CD4-positive, alpha-beta T cell treated with Interleukin-21 for 1 hour (primary cell): ENCODE data around the gene CMC1.
"Not testable (repeated sequence)": the region's sequence is repeated elsewhere in the genome, so short reads cannot be mapped to it uniquely, and the experiment has no call there.

ENCODE experiments used
- DNase-seq: peaks from one replicate; pipeline ENCODE4 v3.0.0-alpha.2; 2020

Gene CMC1

DNA sequence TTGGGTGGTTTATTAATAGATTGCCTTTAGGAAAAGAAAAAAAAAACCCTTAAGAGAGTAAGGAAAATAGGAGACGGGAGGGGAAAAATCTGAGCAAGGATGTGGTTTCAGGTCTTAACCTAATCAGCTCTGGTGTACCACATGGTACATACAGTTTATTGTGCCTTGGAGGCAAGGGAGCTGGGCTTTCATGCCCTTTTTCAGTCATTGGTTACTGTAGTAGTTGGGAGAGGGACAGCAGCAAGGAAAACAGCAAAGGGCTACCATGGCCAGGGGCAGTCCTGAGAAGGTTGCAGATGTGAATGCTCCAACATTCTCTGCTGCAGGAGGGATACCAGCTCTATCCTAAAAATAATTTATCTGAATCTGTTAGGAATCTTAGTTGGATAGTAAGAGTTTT is 5.9 kb downstream of the CMC1 start:
- no peak for DNase-seq

DNA sequence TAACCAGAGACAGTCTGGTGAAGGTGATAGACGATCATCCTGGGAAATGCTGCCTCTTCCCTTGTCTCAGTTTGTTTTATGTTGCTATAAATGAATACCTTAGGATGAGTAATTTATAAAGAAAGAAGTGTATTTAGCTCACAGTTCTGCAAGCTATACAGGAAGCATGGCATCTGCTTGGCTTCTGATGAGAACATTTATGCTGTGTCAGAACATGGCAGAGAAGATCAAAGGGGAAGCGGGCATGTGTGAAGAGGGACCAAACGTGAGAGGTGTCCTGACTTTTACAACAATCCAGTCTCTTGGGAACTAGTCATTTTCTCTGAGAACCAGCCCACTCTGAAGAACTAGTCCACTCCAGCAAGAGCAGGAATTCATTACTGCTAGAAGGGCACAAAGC is 9.6 kb downstream of the CMC1 start:
- no peak for DNase-seq

DNA sequence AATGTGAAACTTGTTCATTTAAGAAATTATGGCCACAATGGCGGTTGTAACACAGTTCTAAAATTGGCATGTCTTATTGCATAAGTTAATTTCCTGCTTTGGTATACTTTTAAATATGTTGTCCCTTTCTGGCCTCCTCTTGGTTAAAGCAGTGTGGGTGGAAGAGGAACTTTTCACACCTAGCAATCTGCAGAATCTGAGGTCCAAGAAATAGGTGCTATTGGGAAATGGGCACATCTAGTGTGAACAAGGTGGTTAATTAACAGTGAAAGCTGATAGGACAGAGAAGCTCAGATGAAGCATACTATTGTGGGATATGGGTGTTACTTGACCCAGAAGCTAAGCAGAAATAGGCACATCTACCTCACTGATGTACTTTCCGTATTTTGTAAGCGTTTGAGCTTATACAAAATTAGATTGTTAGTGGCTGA is 10.6 kb downstream of the CMC1 start:
- peak; percentile 65 for DNase-seq

DNA sequence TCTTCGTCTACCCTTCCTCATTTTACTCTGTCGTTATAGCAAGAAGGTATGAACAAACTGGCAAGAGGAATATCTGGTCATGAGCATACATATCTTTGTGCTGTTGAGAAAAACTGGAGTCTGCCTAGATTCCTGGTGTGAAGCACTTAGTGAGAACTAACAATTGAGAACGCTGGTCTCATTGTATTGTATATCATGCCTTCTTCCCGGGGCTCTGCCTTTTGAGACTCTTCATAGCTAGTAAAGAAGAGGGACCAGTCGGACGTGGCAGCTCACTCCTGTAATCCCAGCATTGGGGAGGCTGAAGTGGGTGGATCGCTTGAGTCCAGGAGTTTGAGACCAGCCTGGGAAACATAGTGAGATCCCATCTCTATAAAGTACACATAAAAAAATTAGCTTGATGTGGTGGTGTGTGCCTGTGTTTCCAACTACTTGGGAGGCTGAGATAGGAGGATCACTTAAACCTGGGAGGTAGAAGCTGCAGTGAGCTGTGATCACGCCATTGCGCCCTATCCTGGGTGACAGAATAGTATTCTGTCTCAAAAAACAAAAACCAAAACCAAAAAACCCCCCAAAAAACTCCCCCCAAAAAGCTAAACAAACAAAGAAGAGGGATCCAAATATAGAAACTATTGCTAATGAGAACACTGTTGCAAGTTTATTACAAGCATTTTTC is 11.8 kb downstream of the CMC1 start:
- no peak for DNase-seq

DNA sequence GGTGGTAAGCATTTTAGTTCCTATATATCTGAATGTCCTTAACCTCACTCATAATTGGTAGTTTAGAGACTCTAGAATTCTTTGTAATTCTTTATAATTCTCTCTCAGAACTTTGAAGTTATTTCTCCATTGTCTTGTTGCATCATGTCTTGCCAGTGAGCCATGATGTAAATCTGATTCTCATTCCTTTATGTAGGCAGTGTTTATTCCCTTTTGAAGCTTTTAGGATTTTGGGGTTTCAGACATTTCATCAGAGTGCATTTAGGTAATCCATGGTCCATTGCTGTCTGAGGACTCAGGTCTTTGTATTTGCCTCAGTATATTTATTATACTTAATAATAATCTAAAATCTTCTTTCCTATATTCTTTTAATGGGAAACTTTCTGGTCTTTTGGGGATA is 20.6 kb downstream of the CMC1 start:
- DNase-seq, result no peak

DNA sequence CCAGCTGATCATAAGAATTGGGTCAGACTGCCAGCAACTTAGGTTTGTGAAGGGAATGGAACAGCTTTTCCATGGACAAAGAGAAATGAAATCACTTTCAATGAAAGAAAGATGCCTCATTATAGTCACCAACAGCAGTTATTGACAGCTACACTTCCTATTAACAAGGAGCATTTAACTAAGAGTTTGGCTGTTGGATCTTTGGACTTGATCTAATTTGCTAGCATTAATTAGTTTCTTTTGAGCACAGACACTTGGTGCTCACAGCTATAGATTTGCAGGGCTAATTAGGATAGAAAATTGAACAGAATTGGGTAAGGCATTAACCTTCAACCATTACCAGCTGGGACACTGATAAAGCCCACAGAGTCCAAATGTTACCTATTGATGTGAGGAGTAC is 24.2 kb downstream of the CMC1 start:
- no peak for DNase-seq

DNA sequence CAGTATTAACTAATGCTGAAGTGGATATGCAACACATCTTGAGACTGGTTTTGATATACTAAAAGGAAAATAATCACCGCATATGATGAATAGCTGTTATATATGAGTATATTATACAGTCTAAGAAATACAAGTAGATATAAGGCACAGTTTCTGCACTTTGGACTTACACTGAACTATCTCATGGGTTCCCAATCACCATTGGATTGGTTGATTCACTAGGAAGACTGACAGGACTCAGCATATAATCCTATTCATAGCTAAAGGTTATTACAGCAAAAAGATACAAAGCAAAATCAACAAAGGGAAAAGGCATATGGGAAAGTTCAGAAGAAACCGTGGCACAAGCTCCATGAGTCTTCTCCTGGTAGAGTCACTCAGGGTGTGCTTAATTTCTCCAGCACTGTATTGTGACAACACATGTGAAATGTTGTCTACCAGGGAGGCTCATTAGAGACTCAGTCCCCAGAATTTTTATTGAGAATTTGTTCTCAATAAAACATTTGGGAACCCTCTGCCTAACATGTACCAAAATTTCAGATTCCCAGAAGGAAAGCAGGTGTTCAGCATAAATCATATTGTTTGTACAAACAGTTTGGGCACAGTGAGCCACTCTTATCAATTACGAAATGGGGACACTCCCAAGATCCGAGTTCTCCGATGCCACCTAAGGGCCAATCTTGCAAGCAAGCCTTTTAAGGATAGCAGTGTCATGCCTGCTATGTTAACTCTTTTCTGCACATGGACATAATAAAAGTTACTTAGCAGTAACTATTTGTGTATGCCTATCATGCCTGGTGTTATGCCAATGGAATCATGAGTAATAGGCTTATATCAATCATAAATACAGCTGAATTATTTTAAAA is 26.8 kb downstream of the CMC1 start:
- no peak for DNase-seq

DNA sequence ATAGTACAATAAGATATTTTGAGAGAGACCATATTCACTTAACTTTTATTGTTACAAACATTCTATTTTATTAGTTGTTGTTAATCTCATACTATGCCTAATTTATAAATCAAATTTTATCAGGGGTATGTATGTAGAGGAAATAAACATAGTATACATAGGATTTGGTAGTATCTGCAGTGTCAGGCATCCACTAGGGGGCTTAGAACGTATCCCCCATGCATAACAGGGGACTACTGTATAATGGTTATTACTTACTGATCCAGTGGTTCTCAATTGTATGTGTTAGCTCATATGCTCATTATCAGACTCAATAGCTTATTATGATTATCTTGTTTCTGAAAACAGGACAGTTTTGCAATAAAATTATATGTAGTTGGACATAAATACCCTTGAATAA is 27.6 kb downstream of the CMC1 start:
- no peak for DNase-seq

DNA sequence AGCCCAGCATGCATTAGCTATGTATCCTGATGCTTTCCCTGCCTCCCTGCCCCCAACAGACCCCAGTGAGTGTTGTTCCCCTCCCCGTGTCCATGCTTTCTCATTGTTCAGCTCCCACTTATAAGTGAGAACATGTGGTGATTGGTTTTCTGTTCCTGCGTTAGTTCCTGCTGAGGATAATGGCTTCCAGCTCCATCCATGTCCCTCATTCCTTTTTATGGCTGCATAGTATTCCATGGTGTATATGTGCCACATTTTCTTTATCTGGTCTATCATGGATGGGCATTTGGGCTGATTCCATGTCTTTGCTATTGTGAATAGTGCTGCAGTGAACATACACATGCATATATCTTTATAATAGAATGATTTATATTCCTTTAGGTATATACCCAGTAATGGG is 28.5 kb downstream of the CMC1 start:
- DNase-seq, result not testable (repeated sequence)

DNA sequence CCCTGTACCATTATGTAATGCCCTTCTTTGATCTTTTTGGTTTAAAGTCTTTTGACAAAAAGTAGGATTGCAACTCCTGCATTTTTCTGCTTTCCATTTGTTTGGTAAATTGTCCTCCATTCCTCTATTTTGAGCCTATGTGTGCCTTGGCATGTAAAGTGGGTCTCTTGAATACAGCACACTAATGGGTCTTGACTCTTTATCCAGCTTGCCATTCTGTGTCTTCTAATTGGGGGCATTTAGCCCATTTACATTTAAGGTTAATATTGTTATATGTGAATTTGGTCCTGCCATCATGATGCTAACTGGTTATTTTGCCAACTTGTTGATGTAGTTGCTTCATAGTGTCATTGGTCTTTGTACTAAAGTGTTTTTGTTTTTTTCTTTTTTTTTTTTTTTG is 32.4 kb downstream of the CMC1 start:
- DNase-seq, result no peak

DNA sequence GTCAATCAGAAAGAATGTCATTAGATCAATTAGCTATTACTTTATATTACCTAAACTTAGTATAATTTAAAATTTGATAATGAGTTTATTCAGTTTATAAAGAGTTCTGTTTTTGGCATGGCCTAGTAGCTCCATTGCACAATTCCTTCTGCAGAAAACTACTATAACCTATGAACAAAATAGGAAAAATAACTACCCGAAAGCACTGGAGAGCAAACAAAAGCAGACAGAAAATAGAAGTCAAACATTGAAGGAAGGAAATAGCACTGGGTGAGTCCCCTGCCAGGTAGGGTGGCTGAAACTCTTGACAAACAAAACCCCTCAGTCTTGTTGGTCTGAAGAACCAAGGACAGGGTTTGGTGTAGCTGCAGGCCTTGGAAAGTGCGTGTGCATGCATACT is 37.5 kb downstream of the CMC1 start:
- no peak for DNase-seq

DNA sequence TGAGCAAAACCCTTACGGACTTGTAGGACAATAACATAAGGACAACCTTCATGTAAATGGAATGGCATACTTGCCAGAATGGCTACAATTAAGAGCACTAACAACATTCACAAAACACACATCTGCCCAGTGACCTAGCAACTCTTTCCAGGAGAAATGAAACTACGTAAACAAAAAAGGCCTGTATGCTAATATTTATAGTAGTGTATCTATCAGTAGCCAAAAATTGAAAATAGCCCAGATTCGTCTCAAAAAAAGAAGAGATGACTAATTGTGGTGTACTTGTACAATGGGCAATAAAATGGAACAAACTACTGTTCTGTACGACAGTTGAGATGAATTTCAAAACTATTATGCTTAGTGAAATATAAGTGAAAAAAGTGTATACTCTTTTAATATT is 38.4 kb downstream of the CMC1 start:
- DNase-seq, result no peak

DNA sequence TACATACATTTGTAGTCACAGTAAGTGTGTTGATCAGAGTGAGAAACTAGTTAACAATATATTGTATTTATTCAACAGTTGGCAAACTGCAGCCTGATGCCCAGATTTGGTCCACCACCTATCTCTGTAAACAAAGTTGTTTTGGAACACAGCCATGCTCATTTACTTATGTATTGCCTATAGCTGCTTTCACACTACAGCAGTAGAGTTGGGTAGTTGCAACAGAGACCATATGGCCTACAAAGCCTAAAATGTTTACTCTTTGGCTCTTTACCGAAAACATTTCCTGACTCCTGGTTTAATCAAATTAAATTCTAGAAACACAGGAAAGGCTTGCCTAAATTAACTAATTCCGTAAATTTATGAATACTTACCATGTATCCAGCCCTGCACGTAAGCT is 39.4 kb downstream of the CMC1 start:
- no peak for DNase-seq

DNA sequence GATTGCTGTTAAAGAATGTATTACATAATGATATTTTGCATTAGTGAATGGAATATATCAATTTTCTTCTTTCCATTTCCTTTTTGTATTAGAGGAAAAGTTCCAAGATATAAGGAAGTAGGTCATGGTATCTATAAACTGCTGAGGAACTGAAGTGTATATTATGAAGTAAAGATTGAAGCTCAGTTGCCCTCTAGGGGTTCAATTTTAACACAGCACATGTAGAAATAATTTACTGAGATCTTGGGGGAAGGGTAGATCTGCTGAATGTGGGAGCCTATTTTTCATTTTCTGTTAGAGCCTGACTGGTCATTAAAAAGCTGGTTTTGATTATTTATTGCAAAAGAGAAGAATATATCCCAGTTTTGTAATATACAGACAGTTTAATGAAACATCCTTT is 45.2 kb downstream of the CMC1 start:
- peak; percentile 49 for DNase-seq

DNA sequence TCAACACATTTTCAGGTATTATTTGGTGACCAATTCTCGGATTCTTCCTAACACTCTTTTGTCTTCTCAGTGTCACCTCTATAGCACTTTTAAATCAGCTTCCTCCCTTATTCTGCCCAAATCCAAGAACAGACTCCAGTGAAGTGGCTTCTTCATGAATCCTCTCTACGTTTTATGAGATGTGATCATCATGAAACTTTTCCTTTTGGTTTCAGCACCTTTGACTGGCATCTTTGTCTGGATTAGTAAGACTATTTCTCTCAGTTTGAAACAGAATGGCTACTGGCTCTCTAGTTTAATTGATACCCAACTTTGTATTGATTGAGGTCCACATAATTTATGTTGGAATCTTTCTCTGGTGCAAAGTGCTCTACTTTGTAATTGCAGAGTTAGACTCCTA is 45.6 kb downstream of the CMC1 start:
- peak; percentile 10 for DNase-seq

DNA sequence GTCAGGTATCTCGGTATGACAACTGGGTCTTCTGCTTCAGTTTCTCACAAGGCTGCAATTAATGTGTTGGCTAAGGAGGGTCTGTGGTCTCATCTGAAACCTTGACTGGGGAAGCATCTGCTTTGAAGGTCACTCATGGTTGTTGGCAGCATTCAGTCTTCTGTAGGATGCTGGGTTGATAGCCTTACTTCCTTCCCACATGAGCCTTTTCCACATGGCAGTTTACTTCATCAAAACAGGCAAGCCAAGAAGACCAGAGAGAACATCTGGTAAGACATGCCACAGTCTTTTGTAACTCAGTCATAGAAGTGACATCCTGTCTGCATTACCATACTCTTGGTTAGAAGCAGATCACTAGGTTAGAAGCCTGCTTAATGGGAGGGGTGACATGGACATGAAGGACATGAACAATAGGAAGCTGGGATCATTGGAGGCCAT is 49.5 kb downstream of the CMC1 start:
- DNase-seq, result peak; percentile 4

DNA sequence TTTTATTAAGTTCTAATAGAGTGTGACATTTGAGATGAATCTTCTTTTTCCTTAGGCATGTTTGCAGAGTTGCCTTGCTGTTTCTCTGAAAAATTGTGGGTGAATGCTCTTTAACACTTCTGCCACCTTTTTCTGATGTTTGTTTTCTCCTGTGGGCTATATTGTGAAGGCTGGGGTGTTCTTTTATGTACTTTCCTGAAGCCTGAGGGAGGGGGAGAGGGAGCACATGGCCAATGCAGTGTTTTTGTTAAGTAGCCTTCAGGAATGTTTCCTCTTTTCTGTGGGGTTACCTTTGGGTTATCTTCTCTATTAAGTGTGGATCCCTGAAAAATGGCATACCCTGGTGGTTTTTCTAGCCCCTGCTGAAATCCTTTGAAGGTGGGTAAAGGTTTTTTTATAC is 50.2 kb downstream of the CMC1 start:
- DNase-seq, result no peak

DNA sequence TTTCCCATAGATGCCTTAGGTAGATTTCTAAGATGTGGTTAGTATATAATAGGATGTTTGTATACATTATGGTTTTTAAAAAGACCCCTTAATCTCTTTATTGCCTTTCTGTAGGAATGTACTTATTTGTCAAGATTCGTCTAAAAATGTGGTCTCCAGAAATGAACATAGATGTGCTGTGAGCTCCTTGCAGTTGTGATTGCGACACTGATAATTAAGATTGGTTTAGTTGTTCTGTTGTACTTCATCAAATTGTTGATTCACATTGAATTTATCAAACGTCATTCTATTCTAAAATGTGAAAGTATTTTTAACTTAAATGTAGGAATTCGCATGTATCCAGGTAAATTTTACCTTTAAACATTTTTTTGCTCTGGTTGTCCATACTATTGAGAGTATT is 51.2 kb downstream of the CMC1 start:
- no peak for DNase-seq

DNA sequence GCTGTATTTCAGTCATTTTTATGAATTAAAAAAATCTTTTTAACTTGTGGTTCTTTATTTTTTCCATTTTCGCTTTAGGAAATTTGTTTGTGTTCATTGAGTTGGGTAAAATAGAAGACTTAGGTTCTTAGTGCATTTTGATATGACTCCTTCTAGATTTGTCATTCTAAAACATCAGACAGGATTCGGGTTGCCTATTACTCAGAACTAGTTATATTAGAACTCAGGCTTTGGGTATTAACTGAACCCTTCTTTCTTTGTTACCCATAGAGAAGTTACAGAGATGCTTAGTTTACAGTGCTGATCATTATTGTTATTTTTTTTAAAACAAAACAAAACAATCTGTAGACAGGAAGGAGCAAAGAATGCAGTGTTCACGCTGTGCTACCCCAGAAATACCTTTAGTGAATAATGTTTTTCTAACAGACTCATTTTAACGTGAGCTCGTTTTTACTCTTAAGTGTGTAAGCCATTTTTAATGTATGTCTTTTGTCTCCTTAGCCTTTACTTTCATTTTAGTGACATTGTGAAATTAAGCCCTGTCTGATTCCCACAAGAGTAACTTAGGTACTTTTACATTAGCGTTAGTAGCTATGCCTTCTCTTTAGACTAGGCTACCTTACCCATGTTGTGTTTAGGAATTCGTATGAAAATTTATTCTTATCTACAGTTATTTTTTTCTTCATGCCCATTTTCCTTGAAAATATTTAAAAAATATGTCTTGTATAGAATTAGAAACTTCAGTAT is 53.4 kb downstream of the CMC1 start:
- DNase-seq, result peak; percentile 5

DNA sequence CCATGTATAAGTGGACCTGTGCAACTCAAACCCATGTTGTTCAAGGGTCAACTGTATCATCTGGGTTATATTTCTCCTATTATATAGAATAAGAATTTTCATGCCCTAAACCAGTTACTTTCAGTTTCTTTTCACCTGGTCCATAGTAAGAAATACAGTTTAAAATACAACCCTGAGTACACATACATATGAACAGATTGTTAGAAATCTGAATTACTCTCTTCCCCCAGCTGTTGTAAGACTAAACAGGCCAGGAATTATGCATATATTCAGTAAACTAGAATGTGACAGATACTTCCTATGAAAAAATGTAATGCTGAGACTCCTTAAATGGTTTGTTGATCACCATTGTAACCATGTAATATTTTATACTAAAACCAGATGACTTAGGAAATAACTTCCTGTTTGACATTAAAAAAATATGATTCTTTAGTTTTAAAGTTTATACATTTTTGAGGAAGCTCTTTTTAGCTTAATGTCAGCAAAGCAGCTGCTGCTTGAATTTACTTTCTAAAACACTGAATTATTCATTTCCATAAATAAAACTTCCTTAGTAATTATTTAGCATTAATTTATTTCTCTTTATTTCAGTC is 54.6 kb downstream of the CMC1 start:
- DNase-seq, result peak; percentile 8

DNA sequence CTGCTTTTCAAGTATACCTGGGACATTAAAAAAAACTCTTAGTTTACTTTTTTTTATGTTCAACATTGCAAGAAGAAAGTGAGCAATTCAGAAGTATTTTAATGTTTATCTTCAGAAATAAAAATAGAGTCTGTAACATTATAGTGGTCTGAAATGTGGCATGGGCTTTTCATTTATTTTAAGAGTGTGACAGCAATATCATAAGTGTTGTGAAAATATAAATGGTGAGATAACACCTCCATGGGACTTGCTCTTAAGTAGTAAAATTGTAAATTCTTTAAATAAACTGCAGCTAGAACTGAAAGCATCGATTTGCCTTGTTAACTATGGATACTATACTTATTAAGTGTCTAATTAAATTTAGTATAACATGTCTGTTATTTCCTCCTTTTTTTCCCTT is 58.3 kb downstream of the CMC1 start:
- no peak for DNase-seq

DNA sequence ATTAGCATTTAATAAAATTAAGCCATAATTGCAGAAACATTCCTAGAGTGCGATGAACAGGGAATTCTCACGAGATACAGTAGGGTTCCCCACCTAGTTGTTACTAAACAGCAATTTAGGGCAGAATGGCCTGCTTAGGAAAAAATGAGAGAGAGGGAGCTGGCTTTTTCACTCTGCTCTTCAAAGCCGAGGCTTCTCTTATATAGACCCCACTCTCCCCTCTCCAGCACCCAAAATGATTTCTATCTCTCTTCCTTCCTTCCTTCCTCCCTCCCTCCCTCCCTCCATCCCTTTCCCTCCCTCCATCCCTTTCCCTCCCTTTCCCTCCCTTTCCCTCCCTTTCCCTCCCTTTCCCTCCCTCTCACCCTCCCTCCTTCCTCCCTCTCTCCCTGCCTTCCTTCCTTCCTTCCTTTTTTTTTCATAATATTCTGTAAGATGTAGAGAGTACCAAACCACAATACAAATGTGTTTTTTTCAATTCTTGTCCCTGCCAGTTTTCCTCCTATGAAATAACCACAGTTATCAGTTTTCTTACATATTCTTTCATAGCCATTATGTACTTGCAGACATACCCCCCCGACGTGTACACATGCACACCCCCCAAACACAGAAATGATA is 59.0 kb downstream of the CMC1 start:
- no peak for DNase-seq

DNA sequence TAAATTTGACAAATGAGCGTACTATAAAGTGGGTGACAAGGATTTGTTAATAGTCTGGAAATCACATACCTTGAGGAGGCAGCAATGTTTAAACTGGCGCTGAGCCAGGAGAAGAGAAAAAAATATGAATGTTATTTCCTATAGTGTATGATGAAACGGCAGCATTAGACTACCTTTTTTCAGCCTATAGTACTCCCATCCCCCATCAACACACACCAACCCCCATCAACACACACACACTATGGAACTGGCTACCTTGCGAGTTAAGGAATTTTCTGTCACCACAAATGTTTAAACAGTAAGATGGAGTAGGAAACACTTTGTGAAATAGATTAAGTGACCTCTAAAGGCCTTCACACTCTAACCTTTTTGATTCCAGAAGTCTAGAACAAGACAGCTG is 60.3 kb downstream of the CMC1 start:
- no peak for DNase-seq
